Parathyroid adenoma (tissue), 2 donors: ENCODE results near the gene SPNS2.

Source experiments
- H2AFZ ChIP-seq: fragments of 300-600 bp; sonication (generic); one replicate; pipeline ENCODE4 v1.7.0; 2017; ENCODE audit warnings: antibody characterized with exemption, mild to moderate bottlenecking
- H3K27ac ChIP-seq: fragments of 300-600 bp; sonication (generic); one replicate; pipeline ENCODE4 v1.7.0; 2017
- H3K27me3 ChIP-seq: fragments of 300-600 bp; sonication (generic); one replicate; pipeline ENCODE4 v1.7.0; 2017; ENCODE audit warnings: low read length; ENCODE audit not compliant: control insufficient read depth, insufficient read depth
- H3K36me3 ChIP-seq: fragments of 300-600 bp; sonication (generic); one replicate; pipeline ENCODE4 v1.7.0; 2017; ENCODE audit warnings: low read length; ENCODE audit not compliant: control insufficient read depth, insufficient read depth
- H3K4me1 ChIP-seq: fragments of 300-600 bp; sonication (generic); one replicate; pipeline ENCODE4 v1.7.0; 2017; ENCODE audit warnings: control low read depth
- H3K4me2 ChIP-seq: fragments of 300-600 bp; sonication (generic); one replicate; pipeline ENCODE4 v1.7.0; 2017; ENCODE audit warnings: low read length
- H3K4me3 ChIP-seq: fragments of 300-600 bp; sonication (generic); one replicate; pipeline ENCODE4 v1.7.0; 2017; ENCODE audit warnings: low read depth, low read length
- H3K79me2 ChIP-seq: fragments of 300-600 bp; sonication (generic); one replicate; pipeline ENCODE4 v1.7.0; 2017; ENCODE audit warnings: control low read depth
- H3K9ac ChIP-seq: fragments of 300-600 bp; sonication (generic); one replicate; pipeline ENCODE4 v1.7.0; 2017; ENCODE audit warnings: mild to moderate bottlenecking
- H3K9me3 ChIP-seq: fragments of 300-600 bp; sonication (generic); one replicate; pipeline ENCODE4 v1.7.0; 2017; ENCODE audit warnings: low read length; ENCODE audit not compliant: control insufficient read depth
- CTCF ChIP-seq: fragments of 300-600 bp; sonication (generic); IDR thresholded peaks from one replicate; pipeline ENCODE4 v1.7.0; 2017; ENCODE audit warnings: antibody characterized with exemption, mild to moderate bottlenecking
- donor health status: primary hyperparathyroidism.

SPNS2 gene

DNA sequence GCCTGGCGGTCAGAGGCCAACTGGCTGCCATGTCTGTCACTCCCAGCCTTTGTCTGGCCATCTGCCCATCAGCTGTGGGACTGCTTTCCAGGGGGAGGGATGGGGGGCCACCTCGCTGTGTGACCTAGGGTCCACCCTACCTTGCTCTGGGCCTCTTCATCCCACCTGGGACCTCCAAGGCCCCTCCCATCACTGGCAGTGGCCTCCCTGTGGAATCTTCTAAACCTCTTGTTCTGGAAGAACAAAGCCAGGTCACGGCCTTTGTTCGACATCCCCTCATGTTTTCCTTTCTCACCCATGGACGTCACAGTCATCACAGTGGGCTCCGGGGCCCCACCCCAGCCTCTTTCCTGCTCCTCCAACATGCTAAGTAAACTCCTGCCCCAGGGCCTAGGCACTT, 24.0 kb downstream of the SPNS2 start:
- Histone ChIP-seq H3K36me3 (no peaks in the 10 kb centered on the region), H3K27ac (peak overlapping the region; percentile 51), H3K79me2 (no peaks in the 10 kb centered on the region), H3K4me2 (no peak overlapping the region), H2AFZ (no peak overlapping the region), H3K9me3 (no peaks in the 10 kb centered on the region), H3K4me1 (no peaks in the 10 kb centered on the region), H3K27me3 (no peaks in the 10 kb centered on the region), H3K4me3 (no peak overlapping the region), H3K9ac (no peak overlapping the region)
- no peak for TF ChIP-seq CTCF

DNA sequence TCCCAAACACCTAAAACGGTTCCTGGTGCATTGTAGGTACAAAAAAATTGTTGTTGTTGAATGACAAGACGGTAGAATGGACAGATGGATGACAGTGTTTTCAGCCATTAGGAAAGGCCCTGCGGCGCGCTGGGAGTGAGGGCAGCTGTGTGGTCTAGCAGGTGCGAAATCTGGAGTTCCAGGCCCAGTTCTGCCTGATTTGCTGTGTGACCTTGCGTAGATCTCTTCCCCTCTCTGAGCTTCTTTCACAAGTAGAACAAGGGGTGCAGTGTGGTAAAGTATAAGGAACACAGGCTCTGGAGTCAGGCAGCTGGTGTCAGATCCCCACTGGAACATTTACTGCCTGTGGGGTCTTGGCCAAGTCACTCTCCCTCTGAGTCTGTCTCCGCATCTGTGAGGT, 25.3 kb downstream of the SPNS2 start:
- no peaks in the 10 kb centered on the region for H3K9me3 ChIP-seq
- no peaks in the 10 kb centered on the region for H3K4me1 ChIP-seq
- H3K4me3 ChIP-seq, result no peak overlapping the region
- no peaks in the 10 kb centered on the region for H3K36me3 ChIP-seq
- H3K9ac ChIP-seq, result no peak overlapping the region
- TF ChIP-seq CTCF, result no peak
- H3K4me2 ChIP-seq, result no peak overlapping the region
- no peak overlapping the region for H2AFZ ChIP-seq
- H3K27me3 ChIP-seq, result no peaks in the 10 kb centered on the region
- no peaks in the 10 kb centered on the region for H3K79me2 ChIP-seq
- H3K27ac ChIP-seq, result no peak overlapping the region

DNA sequence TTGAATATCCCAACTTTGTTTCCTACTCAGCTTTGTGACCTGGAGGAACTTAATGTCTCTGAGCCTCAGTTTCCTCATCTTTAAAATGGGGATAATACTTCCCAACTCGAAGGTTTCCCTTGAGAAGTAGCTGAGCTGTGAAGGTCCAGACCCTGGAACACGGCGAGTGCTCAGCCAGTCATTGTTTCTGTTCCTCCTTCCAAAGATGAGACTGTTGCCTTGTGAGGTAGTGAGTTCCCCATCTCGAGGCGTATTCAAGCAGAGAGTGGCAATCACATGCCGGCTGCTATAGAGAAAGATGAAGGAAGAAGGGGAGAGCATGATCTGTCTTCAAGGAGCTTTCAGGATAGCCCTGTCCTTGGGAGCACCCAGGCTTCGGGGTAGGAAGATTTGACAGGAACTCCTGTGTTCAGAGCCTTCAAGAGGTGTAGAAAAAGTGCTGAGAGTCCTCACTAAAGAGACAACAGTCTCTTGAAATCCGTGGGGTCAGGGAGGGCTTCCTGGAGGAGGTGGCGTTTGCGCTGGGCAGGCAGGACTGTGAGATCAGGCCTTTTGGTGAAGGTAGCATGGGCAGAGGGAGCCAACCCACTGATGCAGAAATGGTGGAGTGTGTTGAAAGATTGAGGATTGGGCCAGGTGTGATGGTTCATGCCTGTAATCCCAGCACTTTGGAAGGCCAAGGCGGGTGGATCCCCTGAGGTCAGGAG, 27.2 kb downstream of the SPNS2 start:
- H3K27ac ChIP-seq, result no peak overlapping the region

DNA sequence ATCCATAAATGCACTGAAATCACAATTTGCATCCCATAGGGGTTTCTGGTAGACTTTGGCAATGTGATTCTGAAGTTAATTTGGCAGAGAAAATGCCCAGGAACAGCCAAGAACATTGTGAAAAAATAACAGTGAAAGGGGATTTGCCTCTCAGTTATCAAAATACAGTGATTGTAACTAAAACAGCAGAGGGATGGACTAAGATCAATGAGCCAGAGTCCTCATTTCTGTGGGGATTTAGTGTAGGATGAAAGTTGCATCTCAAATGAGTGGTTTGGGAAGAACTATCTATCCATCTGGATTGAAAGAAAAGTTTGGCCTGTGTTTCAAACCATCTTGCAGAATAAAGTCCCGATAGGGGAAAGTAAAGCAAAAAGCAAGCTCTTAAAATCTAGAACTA, 28.5 kb downstream of the SPNS2 start:
- Histone ChIP-seq H3K36me3 (no peaks in the 10 kb centered on the region), H3K4me2 (no peak overlapping the region), H3K9me3 (no peaks in the 10 kb centered on the region), H3K4me3 (no peak overlapping the region), H3K9ac (no peak overlapping the region), H3K27me3 (no peaks in the 10 kb centered on the region), H3K4me1 (no peaks in the 10 kb centered on the region), H3K79me2 (no peaks in the 10 kb centered on the region), H2AFZ (no peak overlapping the region), H3K27ac (no peak overlapping the region)
- TF ChIP-seq CTCF, result no peak

More for the DNA sequence above, 27.2 kb downstream of the SPNS2 start:
- Histone ChIP-seq H3K79me2 (no peaks in the 10 kb centered on the region), H3K9me3 (no peaks in the 10 kb centered on the region), H3K4me1 (no peaks in the 10 kb centered on the region), H3K4me2 (no peak overlapping the region), H3K4me3 (no peak overlapping the region), H3K36me3 (no peaks in the 10 kb centered on the region), H3K27me3 (no peaks in the 10 kb centered on the region), H3K9ac (no peak overlapping the region), H2AFZ (no peak overlapping the region)
- no peak for TF ChIP-seq CTCF

DNA sequence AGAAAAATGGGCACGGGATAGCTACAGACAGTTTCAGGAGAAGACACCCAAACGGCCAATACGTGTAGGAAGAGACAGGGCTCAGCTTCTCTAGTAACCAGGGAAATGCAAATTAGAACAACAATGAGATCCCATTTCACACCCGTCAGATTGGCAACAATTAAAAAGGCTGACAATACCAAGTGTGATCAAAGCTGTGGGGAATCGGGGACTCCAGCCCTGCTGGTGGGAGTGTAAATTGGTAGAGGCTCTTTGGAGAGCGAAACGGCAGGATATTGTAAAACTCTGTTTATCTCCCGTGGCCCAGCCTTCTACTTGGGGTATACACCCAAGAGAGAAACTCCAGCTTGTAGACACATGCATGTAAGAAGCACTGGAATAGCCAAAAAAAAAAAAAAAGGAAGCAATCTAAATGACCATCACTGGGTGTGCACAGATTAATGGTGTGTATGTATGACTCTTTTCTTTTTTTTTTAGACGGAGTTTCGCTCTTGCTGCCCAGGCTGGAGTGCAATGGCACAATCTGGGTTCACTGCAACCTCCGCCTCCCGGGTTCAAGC, 29.0 kb downstream of the SPNS2 start:
- H3K36me3 ChIP-seq, result no peaks in the 10 kb centered on the region
- H3K9me3 ChIP-seq, result no peaks in the 10 kb centered on the region
- H3K79me2 ChIP-seq, result no peaks in the 10 kb centered on the region
- no peaks in the 10 kb centered on the region for H3K27me3 ChIP-seq
- H3K27ac ChIP-seq, result no peak overlapping the region
- no peak overlapping the region for H3K4me3 ChIP-seq
- no peak overlapping the region for H3K4me2 ChIP-seq
- no peak for TF ChIP-seq CTCF
- H2AFZ ChIP-seq, result no peak overlapping the region
- no peaks in the 10 kb centered on the region for H3K4me1 ChIP-seq
- H3K9ac ChIP-seq, result no peak overlapping the region
